GM12872 (cell line): ENCODE measurements around the gene LRRC40.

Experiments used
- TF ChIP-seq, protein P1 (sequence below): IDR thresholded peaks from 3 replicates; pipeline ENCODE4 v1.5.1; 2011; ENCODE audit warnings: low read depth, mild to moderate bottlenecking, low read length, moderate library complexity; ENCODE audit not compliant: insufficient read depth

The LRRC40 gene

DNA sequence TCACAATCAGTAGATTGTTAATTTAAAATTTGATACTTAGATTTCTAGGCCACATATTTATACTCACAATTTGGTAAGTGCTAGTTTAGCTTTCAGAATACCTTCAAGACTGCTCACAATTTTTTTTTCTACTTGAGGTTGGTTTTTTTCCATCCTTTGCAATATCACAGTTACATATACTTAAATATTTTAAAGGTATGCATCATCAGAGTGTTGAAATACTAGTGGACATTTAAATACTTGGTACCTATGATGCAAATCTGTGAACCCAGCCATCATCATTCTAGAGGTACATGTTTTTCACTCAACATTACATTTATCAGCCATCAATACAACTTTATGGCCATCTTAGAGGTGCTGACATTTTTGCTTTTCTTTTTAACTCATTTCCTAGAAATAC lies 6.2 kb upstream of the LRRC40 start:
- TF ChIP-seq, protein P1, sequence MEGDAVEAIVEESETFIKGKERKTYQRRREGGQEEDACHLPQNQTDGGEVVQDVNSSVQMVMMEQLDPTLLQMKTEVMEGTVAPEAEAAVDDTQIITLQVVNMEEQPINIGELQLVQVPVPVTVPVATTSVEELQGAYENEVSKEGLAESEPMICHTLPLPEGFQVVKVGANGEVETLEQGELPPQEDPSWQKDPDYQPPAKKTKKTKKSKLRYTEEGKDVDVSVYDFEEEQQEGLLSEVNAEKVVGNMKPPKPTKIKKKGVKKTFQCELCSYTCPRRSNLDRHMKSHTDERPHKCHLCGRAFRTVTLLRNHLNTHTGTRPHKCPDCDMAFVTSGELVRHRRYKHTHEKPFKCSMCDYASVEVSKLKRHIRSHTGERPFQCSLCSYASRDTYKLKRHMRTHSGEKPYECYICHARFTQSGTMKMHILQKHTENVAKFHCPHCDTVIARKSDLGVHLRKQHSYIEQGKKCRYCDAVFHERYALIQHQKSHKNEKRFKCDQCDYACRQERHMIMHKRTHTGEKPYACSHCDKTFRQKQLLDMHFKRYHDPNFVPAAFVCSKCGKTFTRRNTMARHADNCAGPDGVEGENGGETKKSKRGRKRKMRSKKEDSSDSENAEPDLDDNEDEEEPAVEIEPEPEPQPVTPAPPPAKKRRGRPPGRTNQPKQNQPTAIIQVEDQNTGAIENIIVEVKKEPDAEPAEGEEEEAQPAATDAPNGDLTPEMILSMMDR: no peak

DNA sequence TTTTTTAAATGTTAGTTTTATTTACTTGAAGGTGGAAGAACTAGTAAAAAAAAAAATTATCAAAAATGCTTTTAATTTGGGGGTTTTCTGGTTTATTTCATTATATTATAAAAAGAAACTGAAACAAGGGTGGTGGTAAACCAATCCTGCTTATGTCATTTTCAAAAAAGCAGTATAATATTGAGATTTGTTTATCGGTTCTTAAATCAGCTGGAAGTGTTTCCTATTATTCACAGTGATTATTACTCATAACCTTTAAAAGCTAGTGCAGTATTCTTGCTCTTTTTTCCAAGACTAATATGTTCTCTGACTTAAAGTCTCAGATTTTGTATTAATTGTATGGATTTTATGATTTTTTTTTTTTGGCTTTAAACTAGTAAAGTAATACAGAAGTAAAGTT lies 5.4 kb upstream of the LRRC40 start:
- TF ChIP-seq, protein P1: no peak

DNA sequence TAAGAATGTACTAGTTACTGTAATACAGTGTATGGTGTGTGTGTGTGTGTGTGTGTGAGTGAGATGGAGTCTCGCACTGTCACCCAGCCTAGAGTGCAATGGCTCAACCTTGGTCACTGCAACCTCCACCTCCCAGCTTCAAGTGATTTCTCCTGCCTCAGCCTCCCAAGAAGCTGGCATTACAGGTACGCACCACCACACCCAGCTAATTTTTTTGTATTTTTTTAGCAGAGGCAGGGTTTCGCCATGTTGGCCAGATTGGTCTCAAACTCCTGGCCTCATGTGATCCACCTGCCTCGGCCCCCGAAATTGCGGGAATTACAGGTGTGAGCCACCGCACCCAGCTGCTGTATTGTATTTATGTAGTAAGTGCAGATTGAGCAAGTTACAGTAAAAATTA lies 2.9 kb upstream of the LRRC40 start:
- TF ChIP-seq, protein P1: no peak

DNA sequence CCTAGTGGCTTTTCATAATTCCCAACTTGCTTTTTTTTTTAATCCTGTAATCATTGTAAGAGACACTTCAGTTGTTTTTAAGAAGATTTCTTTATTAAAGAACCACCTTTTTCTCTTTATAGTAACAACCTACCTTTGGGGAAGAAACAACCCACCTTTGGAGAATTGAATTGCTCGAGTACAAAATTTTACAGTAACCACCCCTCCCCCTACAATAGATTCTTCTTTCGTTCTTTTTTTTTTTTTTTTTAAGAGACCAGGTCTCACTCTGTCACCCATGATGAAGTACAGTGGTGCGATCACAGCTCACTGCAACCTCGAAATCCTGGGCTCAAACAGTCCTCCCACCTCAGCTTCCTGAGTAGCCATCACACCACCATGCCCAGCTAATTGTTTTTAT lies 2.1 kb upstream of the LRRC40 start:
- TF ChIP-seq, protein P1: no peak

DNA sequence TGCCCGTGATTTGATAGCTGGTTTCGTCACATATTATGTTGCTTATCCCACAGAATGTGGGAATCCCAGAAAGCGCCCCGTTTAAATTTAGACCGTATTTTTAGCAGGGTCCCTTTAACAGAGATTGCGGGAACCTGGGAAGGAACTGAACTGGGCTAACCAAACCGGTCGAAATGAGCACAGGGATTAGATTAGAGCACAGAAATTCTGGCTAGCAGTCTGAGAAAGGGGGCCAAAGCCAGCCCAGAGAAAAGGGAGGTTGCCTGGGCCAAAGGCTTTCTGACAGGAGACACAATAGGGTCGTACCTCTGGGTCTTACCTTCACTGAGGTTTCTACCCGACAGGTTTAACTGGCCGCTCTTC lies 327 bp downstream of the LRRC40 start:
- TF ChIP-seq, protein P1: no peak

DNA sequence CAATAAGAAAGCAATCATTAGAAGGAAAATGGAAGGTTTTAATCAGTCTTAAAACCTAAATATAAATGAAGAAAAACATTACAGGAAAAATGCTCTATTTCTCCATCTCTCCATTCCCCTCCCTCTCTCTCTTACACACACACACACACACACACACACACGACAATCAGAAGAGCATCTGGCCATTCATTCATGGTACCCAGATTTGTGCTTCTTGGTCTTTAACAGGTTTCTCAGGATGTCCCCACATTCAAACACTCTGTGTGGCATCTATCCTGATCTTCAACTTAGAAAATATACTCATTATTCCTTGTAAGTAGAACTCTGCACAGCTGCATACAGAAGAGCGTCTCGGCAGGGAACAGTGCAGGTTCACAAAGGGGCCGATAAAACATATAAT lies 779 bp downstream of the LRRC40 start:
- TF ChIP-seq, protein P1: no peak

DNA sequence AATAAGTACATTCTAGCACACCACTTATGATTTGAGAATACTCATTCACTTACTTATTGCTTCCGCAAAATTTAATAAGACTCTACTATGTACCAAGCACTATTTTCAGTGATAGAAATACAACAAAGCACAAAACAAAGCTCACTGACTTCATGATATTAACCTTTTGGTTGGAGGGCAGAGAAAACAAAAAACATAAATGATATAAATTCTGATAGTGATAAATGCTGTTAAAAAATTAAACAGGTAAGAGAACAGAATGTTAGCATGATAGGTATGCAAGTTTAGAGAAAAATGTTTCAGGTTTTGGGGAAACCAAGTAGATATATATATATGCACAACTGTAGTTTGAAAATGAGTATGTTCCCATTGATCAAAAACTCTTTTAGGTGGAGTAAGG lies 1.2 kb downstream of the LRRC40 start:
- TF ChIP-seq, protein P1: no peak

DNA sequence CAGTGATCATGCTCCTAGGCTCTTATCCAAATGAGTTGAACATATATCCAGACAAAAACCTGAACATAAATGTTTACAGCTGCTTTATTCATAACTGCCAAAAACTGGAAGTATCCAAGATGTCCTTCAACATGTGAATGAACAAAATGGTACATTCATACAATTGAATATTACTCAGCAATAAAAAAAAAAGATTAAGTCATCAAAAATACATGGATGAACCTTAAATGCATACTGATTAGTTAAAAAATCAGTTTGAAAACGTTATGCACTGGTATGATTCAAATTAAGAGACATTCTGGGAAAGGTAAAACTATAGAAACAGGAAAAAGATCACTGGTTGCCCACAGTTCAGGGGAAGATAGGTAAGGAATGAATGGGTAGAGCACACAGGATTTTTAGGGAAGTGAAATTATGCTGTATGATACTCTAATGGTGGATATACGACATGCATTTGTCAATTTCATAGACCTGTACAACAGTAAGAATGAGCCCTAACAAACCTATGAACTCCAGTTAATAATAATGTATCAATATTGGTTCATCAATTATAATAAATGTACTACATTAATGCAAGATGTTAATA lies 3.1 kb downstream of the LRRC40 start:
- TF ChIP-seq, protein P1: no peak
